Right ventricle myocardium inferior (tissue), 1 donor: ENCODE data around the gene IGF1R. TPM values are rescaled to one million over a fixed set of nuclear protein-coding genes. Genes with fewer than 3 reads are reported as not detected.

ENCODE experiments used
- ATAC-seq: fragments of 200-7000 bp; cut with Tn5 transposase; one replicate; pipeline ENCODE4 v1.9.1; 2020; ENCODE audit warnings: mild to moderate bottlenecking, moderate library complexity
- DNase-seq: peaks from one replicate; pipeline ENCODE4 v3.0.0; 2021; ENCODE audit errors: missing footprints
- intact Hi-C: fragments of 100-400 bp; cut with DNase I; formaldehyde crosslinking; loops from one replicate; pipeline ENCODE4 v1.11.0; 2022
- total RNA-seq: library from RNA; stranded (reverse); fragmentation: NEBNext Ultra II Directional; extraction: Animal tissue kit (Norgen Biotek cat#: 25700); gene quantifications from one replicate; pipeline ENCODE4 v1.2.1, GENCODE V29; 2021
- donor health status: DM: no; HTN: yes; CAD: no; lungs with severe emphysema.

The IGF1R gene
- total RNA-seq, 1 donor from 2014 or later: 26.3 TPM

- intact Hi-C loops: loop anchor here (5.0 kb wide), 1 partner anchor 45 kb away; no protein-coding TSS in a partner anchor
- DNase-seq (no peak), ATAC-seq (no peak)
Measured at GRCh38 chr15:98731712-98732450, 83.5 kb downstream of the IGF1R start.

- ATAC-seq: no peak
- intact Hi-C loops: loop anchor here (5.0 kb wide), 1 partner anchor 44 kb away; no protein-coding TSS in a partner anchor
- no peak for DNase-seq
Measured at GRCh38 chr15:98733098-98733497, 84.8 kb downstream of the IGF1R start.

- DNase-seq (no peak), ATAC-seq (no peak)
- intact Hi-C loops: loop anchor here (5.0 kb wide), 1 partner anchor 43 kb away; no protein-coding TSS in a partner anchor
Measured at GRCh38 chr15:98734466-98735199, 86.3 kb downstream of the IGF1R start.

- intact Hi-C loops: no loop called here
- DNase-seq: no peak
- ATAC-seq: peak; percentile 18
Measured at GRCh38 chr15:98735304-98735703, 87.0 kb downstream of the IGF1R start.

- intact Hi-C loops: no loop called here
- DNase-seq: no peak
- no peak for ATAC-seq
Measured at GRCh38 chr15:98735895-98736617, 87.7 kb downstream of the IGF1R start.

- ATAC-seq: no peak
- DNase-seq: no peak
- intact Hi-C loops: no loop called here
Measured at GRCh38 chr15:98737159-98737558, 88.8 kb downstream of the IGF1R start.

GRCh38 chr15:98737721-98738120 lies 89.4 kb downstream of the IGF1R start:
- intact Hi-C loops: no loop called here
- DNase-seq (no peak), ATAC-seq (no peak)

- DNase-seq: no peak
- no peak for ATAC-seq
- intact Hi-C loops: no loop called here
Measured at GRCh38 chr15:98738689-98739401, 90.5 kb downstream of the IGF1R start.

- intact Hi-C loops: loop anchor here (2.0 kb wide), 1 partner anchor 15 kb away; no protein-coding TSS in a partner anchor
- ATAC-seq: no peak
- no peak for DNase-seq
Measured at GRCh38 chr15:98740295-98740694, 92.0 kb downstream of the IGF1R start.

- ATAC-seq (no peak), DNase-seq (no peak)
- intact Hi-C loops: loop anchor here (2.0 kb wide), 1 partner anchor 14 kb away; no protein-coding TSS in a partner anchor
Measured at GRCh38 chr15:98740963-98741362, 92.6 kb downstream of the IGF1R start.

GRCh38 chr15:98743177-98743576 lies 94.8 kb downstream of the IGF1R start:
- ATAC-seq: no peak
- intact Hi-C loops: no loop called here
- DNase-seq: no peak

- intact Hi-C loops: no loop called here
- no peak for ATAC-seq
- no peak for DNase-seq
Measured at GRCh38 chr15:98744506-98744905, 96.2 kb downstream of the IGF1R start.

- no peak for ATAC-seq
- intact Hi-C loops: no loop called here
Measured at GRCh38 chr15:98745179-98745578, 96.8 kb downstream of the IGF1R start.

GRCh38 chr15:98745650-98746374 lies 97.5 kb downstream of the IGF1R start:
- DNase-seq: no peak
- intact Hi-C loops: no loop called here
- no peak for ATAC-seq

More at GRCh38 chr15:98745179-98745578, 96.8 kb downstream of the IGF1R start:
- DNase-seq: no peak

GRCh38 chr15:98746375-98747155 lies 98.2 kb downstream of the IGF1R start:
- ATAC-seq (no peak), DNase-seq (no peak)
- intact Hi-C loops: no loop called here

GRCh38 chr15:98751767-98752166 lies 103.4 kb downstream of the IGF1R start:
- intact Hi-C loops: no loop called here
- ATAC-seq: no peak
- DNase-seq: no peak
